SK-N-SH (cell line): ENCODE results near the gene TMEM170A.

ENCODE experiments used
- EZH2phosphoT487 ChIP-seq: fragments of 200-600 bp; sonication (generic); IDR thresholded peaks from 2 replicates; pipeline ENCODE4 v1.6.1; 2017; ENCODE audit warnings: low read depth, mixed run types, mild to moderate bottlenecking, antibody characterized with exemption, moderate library complexity, borderline replicate concordance
- JUND ChIP-seq: IDR thresholded peaks from 2 replicates; pipeline ENCODE4 v1.4.0; 2012
- NFIC ChIP-seq: IDR thresholded peaks from 2 replicates; pipeline ENCODE4 v1.4.0; 2012; ENCODE audit warnings: borderline replicate concordance
- POLR2AphosphoS5 ChIP-seq: IDR thresholded peaks from 2 replicates; pipeline ENCODE4 v1.6.1; 2012; ENCODE audit warnings: low read depth, low read length
- RCOR1 ChIP-seq: fragments of 150-350 bp; IDR thresholded peaks from 2 replicates; pipeline ENCODE4 v1.6.1; 2017; ENCODE audit warnings: antibody characterized with exemption, low read length
- TAF1 ChIP-seq: IDR thresholded peaks from 2 replicates; pipeline ENCODE4 v1.6.1; 2012; ENCODE audit warnings: low read depth, mild to moderate bottlenecking, low read length, moderate library complexity, borderline replicate concordance
- TF ChIP-seq, protein P1 (sequence below): fragments of 200-600 bp; sonication (generic); IDR thresholded peaks from 2 replicates; pipeline ENCODE4 v1.6.1; 2017; ENCODE audit warnings: antibody characterized with exemption, mild to moderate bottlenecking, moderate library complexity
- TF ChIP-seq, protein P2 (sequence below): IDR thresholded peaks from 2 replicates; pipeline ENCODE4 v1.4.0; 2012; ENCODE audit warnings: low read depth, borderline replicate concordance
- TF ChIP-seq, protein P3 (sequence below): IDR thresholded peaks from 2 replicates; pipeline ENCODE4; 2012
- TF ChIP-seq, protein P4 (sequence below): IDR thresholded peaks from 2 replicates; pipeline ENCODE4 v1.4.0; 2012; ENCODE audit warnings: low read depth, borderline replicate concordance

DNA sequence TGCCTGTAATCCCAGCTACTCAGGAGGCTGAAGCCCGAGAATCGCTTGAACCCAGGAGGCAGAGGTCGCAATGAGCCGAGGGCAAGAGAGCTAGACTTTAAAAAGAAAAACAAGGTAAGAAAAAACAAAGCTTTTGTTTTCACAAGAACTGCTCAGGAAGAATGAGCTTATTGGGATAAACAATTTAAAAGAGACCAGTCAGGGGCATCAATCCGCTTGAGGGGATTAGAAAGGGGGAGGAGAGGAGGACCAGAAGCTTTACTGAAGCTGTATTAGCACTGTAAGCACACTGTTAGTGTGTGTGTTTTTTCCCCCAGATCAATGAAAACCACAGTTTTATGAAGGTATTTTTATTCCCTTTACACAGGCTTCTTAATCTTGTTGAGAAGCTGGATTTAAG, 8.8 kb downstream of the TMEM170A start:
- TF ChIP-seq, protein P1, sequence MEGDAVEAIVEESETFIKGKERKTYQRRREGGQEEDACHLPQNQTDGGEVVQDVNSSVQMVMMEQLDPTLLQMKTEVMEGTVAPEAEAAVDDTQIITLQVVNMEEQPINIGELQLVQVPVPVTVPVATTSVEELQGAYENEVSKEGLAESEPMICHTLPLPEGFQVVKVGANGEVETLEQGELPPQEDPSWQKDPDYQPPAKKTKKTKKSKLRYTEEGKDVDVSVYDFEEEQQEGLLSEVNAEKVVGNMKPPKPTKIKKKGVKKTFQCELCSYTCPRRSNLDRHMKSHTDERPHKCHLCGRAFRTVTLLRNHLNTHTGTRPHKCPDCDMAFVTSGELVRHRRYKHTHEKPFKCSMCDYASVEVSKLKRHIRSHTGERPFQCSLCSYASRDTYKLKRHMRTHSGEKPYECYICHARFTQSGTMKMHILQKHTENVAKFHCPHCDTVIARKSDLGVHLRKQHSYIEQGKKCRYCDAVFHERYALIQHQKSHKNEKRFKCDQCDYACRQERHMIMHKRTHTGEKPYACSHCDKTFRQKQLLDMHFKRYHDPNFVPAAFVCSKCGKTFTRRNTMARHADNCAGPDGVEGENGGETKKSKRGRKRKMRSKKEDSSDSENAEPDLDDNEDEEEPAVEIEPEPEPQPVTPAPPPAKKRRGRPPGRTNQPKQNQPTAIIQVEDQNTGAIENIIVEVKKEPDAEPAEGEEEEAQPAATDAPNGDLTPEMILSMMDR: no peak
- TF ChIP-seq EZH2phosphoT487 (no peak), JUND (no peak), POLR2AphosphoS5 (no peak), TAF1 (no peak), NFIC (no peak), RCOR1 (no peak)
- TF ChIP-seq, protein P2, sequence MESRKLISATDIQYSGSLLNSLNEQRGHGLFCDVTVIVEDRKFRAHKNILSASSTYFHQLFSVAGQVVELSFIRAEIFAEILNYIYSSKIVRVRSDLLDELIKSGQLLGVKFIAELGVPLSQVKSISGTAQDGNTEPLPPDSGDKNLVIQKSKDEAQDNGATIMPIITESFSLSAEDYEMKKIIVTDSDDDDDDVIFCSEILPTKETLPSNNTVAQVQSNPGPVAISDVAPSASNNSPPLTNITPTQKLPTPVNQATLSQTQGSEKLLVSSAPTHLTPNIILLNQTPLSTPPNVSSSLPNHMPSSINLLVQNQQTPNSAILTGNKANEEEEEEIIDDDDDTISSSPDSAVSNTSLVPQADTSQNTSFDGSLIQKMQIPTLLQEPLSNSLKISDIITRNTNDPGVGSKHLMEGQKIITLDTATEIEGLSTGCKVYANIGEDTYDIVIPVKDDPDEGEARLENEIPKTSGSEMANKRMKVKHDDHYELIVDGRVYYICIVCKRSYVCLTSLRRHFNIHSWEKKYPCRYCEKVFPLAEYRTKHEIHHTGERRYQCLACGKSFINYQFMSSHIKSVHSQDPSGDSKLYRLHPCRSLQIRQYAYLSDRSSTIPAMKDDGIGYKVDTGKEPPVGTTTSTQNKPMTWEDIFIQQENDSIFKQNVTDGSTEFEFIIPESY: no peak
- TF ChIP-seq, protein P3, sequence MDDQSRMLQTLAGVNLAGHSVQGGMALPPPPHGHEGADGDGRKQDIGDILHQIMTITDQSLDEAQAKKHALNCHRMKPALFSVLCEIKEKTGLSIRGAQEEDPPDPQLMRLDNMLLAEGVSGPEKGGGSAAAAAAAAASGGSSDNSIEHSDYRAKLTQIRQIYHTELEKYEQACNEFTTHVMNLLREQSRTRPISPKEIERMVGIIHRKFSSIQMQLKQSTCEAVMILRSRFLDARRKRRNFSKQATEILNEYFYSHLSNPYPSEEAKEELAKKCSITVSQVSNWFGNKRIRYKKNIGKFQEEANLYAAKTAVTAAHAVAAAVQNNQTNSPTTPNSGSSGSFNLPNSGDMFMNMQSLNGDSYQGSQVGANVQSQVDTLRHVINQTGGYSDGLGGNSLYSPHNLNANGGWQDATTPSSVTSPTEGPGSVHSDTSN: no peak
- TF ChIP-seq, protein P4, sequence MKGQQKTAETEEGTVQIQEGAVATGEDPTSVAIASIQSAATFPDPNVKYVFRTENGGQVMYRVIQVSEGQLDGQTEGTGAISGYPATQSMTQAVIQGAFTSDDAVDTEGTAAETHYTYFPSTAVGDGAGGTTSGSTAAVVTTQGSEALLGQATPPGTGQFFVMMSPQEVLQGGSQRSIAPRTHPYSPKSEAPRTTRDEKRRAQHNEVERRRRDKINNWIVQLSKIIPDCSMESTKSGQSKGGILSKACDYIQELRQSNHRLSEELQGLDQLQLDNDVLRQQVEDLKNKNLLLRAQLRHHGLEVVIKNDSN: no peak
